Trophoblast cell (in vitro differentiated cells and primary cell): ENCODE measurements around the gene OTOF.

Experiments used
- DNase-seq, 2 donors: peaks; one replicate each; pipeline ENCODE4 v3.0.0-alpha.2; 2016
- H2AFZ ChIP-seq: 2 replicates; pipeline ENCODE4 v1.6.1; 2013; ENCODE audit warnings: low read length, moderate library complexity, mild to moderate bottlenecking; ENCODE audit not compliant: insufficient read depth, poor library complexity
- H2AK5ac ChIP-seq: 2 replicates; pipeline ENCODE4 v1.6.1; 2013; ENCODE audit warnings: mild to moderate bottlenecking, low read length
- H2BK120ac ChIP-seq: 2 replicates; pipeline ENCODE4 v1.6.1; 2013; ENCODE audit warnings: low read length, mild to moderate bottlenecking, moderate library complexity; ENCODE audit not compliant: insufficient read depth, poor library complexity
- H2BK12ac ChIP-seq: 2 replicates; pipeline ENCODE4 v1.6.1; 2013; ENCODE audit warnings: mild to moderate bottlenecking, low read length, moderate library complexity
- H2BK5ac ChIP-seq: 2 replicates; pipeline ENCODE4 v1.6.1; 2013; ENCODE audit warnings: low read length, low read depth, moderate library complexity, mild to moderate bottlenecking; ENCODE audit not compliant: poor library complexity
- H3K14ac ChIP-seq: 2 replicates; pipeline ENCODE4 v1.6.1; 2013; ENCODE audit warnings: mild to moderate bottlenecking, low read length
- H3K18ac ChIP-seq: 2 replicates; pipeline ENCODE4 v1.6.1; 2013; ENCODE audit warnings: mild to moderate bottlenecking, low read length
- H3K23ac ChIP-seq: 2 replicates; pipeline ENCODE4 v1.6.1; 2013; ENCODE audit warnings: low read length
- H3K27ac ChIP-seq: 2 replicates; pipeline ENCODE4 v1.5.1; 2013; ENCODE audit warnings: low read depth, mild to moderate bottlenecking, inconsistent platforms, low read length, moderate library complexity
- H3K27me3 ChIP-seq: 2 replicates; pipeline ENCODE4 v1.6.1; 2013; ENCODE audit warnings: inconsistent platforms, mild to moderate bottlenecking, low read length, moderate library complexity; ENCODE audit not compliant: insufficient read depth
- H3K36me3 ChIP-seq, 2 experiments: 1 replicate in 1 of 2; 2 replicates in 1 of 2; pipeline ENCODE4 v1.6.1; 2013; ENCODE audit warnings: low read length in 2 of 2, mild to moderate bottlenecking in 2 of 2, moderate library complexity in 1 of 2; ENCODE audit not compliant: insufficient read depth in 2 of 2, control insufficient read depth in 1 of 2
- H3K4ac ChIP-seq: 2 replicates; pipeline ENCODE4 v1.6.1; 2013; ENCODE audit warnings: low read depth, mild to moderate bottlenecking, low read length, moderate library complexity
- H3K4me1 ChIP-seq, 2 experiments: 1 replicate in 1 of 2; 2 replicates in 1 of 2; pipeline ENCODE4 v1.6.1; 2013; ENCODE audit warnings: low read length in 2 of 2, mild to moderate bottlenecking in 2 of 2, moderate library complexity in 1 of 2; ENCODE audit not compliant: insufficient read depth in 2 of 2, control insufficient read depth in 1 of 2
- H3K4me2 ChIP-seq: 2 replicates; pipeline ENCODE4 v1.6.1; 2013; ENCODE audit warnings: inconsistent platforms, mild to moderate bottlenecking, low read length, moderate library complexity
- H3K4me3 ChIP-seq: 2 replicates; pipeline ENCODE4 v1.5.1; 2013; ENCODE audit warnings: mild to moderate bottlenecking, low read depth, low read length, inconsistent platforms
- H3K79me1 ChIP-seq: one replicate; pipeline ENCODE4 v1.6.1; 2013; ENCODE audit warnings: low read length
- H3K79me2 ChIP-seq: 2 replicates; pipeline ENCODE4 v1.6.1; 2013; ENCODE audit warnings: low read length, mild to moderate bottlenecking; ENCODE audit not compliant: control insufficient read depth, insufficient read depth, poor library complexity
- H3K9ac ChIP-seq: 2 replicates; pipeline ENCODE4 v1.6.1; 2013; ENCODE audit warnings: mild to moderate bottlenecking, low read length
- H3K9me3 ChIP-seq: 2 replicates; pipeline ENCODE4 v1.6.1; 2013; ENCODE audit warnings: low read depth, mild to moderate bottlenecking, control low read depth, inconsistent platforms, low read length; ENCODE audit not compliant: insufficient read depth
- H4K12ac ChIP-seq: 2 replicates; pipeline ENCODE4 v1.6.1; 2013; ENCODE audit warnings: low read depth, mild to moderate bottlenecking, low read length, moderate library complexity
- H4K8ac ChIP-seq: 2 replicates; pipeline ENCODE4 v1.6.1; 2013; ENCODE audit warnings: low read depth, mild to moderate bottlenecking, low read length, moderate library complexity
- H4K91ac ChIP-seq: one replicate; pipeline ENCODE4 v1.6.1; 2013; ENCODE audit warnings: low read depth, mild to moderate bottlenecking, low read length, moderate library complexity
- WGBS: extraction: QIAGEN DNeasy Blood & Tissue Kit; methylation state at CpG from one replicate; pipeline ENCODE4 v1.1.7; 2013; ENCODE audit warnings: missing lambda C conversion rate; ENCODE audit not compliant: insufficient read length, insufficient coverage; ENCODE audit errors: extremely low coverage; 5-methylcytosine and 5-hydroxymethylcytosine counted together

Gene OTOF

GRCh38 chr2:26482211-26483026 lies 4.5 kb upstream of the OTOF start:
- H3K79me1 ChIP-seq, result no peaks in the 10 kb centered on the region
- H3K79me2 ChIP-seq, result no peaks in the 10 kb centered on the region
- no peaks in the 10 kb centered on the region for H3K36me3 ChIP-seq
- H3K27ac ChIP-seq, result no peak overlapping the region
- WGBS, result no CpG with 5 or more reads among the region's 30 CpGs
- H3K4me2 ChIP-seq, result no peak overlapping the region
- H3K18ac ChIP-seq, result no peak overlapping the region
- no peak overlapping the region for H4K91ac ChIP-seq
- H2BK12ac ChIP-seq, result no peak overlapping the region
- H3K9ac ChIP-seq, result no peak overlapping the region
- no peak overlapping the region for H3K23ac ChIP-seq
- no peak overlapping the region for H3K4ac ChIP-seq
- peaks cover 7% of the 10 kb centered on the region for H3K9me3 ChIP-seq
- H4K12ac ChIP-seq, result no peak overlapping the region
- no peaks in the 10 kb centered on the region for H3K4me1 ChIP-seq
- no peak overlapping the region for H3K14ac ChIP-seq
- no peaks in the 10 kb centered on the region for H3K27me3 ChIP-seq
- no peak overlapping the region for H2AK5ac ChIP-seq
- peak overlapping the region; percentile 62 for H3K4me3 ChIP-seq
- no peak overlapping the region for H2BK120ac ChIP-seq
- DNase-seq, result no peak
- no peak overlapping the region for H2AFZ ChIP-seq
- H2BK5ac ChIP-seq, result no peak overlapping the region
- H4K8ac ChIP-seq, result no peak overlapping the region

- Histone ChIP-seq H2BK120ac (no peak overlapping the region), H3K9me3 (peaks cover 7% of the 10 kb centered on the region), H4K12ac (no peak overlapping the region), H4K91ac (no peak overlapping the region), H2BK5ac (no peak overlapping the region), H3K4me1 (no peaks in the 10 kb centered on the region), H2BK12ac (no peak overlapping the region), H3K4me3 (no peak overlapping the region), H3K18ac (no peak overlapping the region), H3K79me2 (no peaks in the 10 kb centered on the region), H3K36me3 (no peaks in the 10 kb centered on the region), H4K8ac (no peak overlapping the region), H2AFZ (no peak overlapping the region), H3K79me1 (no peaks in the 10 kb centered on the region), H3K4ac (no peak overlapping the region), H3K14ac (no peak overlapping the region), H2AK5ac (no peak overlapping the region), H3K4me2 (no peak overlapping the region), H3K27me3 (no peaks in the 10 kb centered on the region), H3K27ac (no peak overlapping the region), H3K9ac (no peak overlapping the region), H3K23ac (no peak overlapping the region)
- no peak for DNase-seq
- no CpG with 5 or more reads among the region's 3 CpGs for WGBS
These were observed 3.8 kb upstream of the OTOF start for GRCh38 chr2:26481706-26482105.

GRCh38 chr2:26480566-26481423 lies 2.9 kb upstream of the OTOF start:
- no CpG with 5 or more reads among the region's 18 CpGs for WGBS
- Histone ChIP-seq H3K4me2 (no peak overlapping the region), H4K91ac (no peak overlapping the region)

GRCh38 chr2:26479789-26480565 lies 2.1 kb upstream of the OTOF start:
- H2AFZ ChIP-seq, result no peak overlapping the region
- H2BK5ac ChIP-seq, result no peak overlapping the region
- H3K4ac ChIP-seq, result no peak overlapping the region
- no CpG with 5 or more reads among the region's 21 CpGs for WGBS
- no peaks in the 10 kb centered on the region for H3K79me2 ChIP-seq
- no peak overlapping the region for H3K18ac ChIP-seq
- no peaks in the 10 kb centered on the region for H3K27me3 ChIP-seq
- H2AK5ac ChIP-seq, result no peak overlapping the region
- no peak overlapping the region for H3K9ac ChIP-seq
- H3K4me1 ChIP-seq, result no peaks in the 10 kb centered on the region
- H2BK12ac ChIP-seq, result no peak overlapping the region
- H4K12ac ChIP-seq, result no peak overlapping the region
- H3K14ac ChIP-seq, result no peak overlapping the region
- no peak overlapping the region for H3K23ac ChIP-seq
- H2BK120ac ChIP-seq, result no peak overlapping the region
- H4K91ac ChIP-seq, result no peak overlapping the region
- H3K36me3 ChIP-seq, result no peaks in the 10 kb centered on the region
- H3K79me1 ChIP-seq, result no peaks in the 10 kb centered on the region
- DNase-seq, result no peak
- H3K4me3 ChIP-seq, result no peak overlapping the region
- H3K27ac ChIP-seq, result no peak overlapping the region
- no peak overlapping the region for H4K8ac ChIP-seq
- peaks cover 7% of the 10 kb centered on the region for H3K9me3 ChIP-seq
- H3K4me2 ChIP-seq, result no peak overlapping the region

More at GRCh38 chr2:26480566-26481423, 2.9 kb upstream of the OTOF start:
- H3K4me3 ChIP-seq, result no peak overlapping the region
- peaks cover 7% of the 10 kb centered on the region for H3K9me3 ChIP-seq
- no peak overlapping the region for H2AK5ac ChIP-seq
- H3K23ac ChIP-seq, result no peak overlapping the region
- H2BK120ac ChIP-seq, result no peak overlapping the region
- no peaks in the 10 kb centered on the region for H3K79me2 ChIP-seq
- no peaks in the 10 kb centered on the region for H3K27me3 ChIP-seq
- H3K4me1 ChIP-seq, result no peaks in the 10 kb centered on the region
- H3K36me3 ChIP-seq, result no peaks in the 10 kb centered on the region
- H3K9ac ChIP-seq, result no peak overlapping the region
- no peak overlapping the region for H2AFZ ChIP-seq
- H3K79me1 ChIP-seq, result no peaks in the 10 kb centered on the region
- H3K14ac ChIP-seq, result no peak overlapping the region
- no peak for DNase-seq
- H2BK5ac ChIP-seq, result no peak overlapping the region
- H4K8ac ChIP-seq, result no peak overlapping the region
- H4K12ac ChIP-seq, result no peak overlapping the region
- H3K27ac ChIP-seq, result no peak overlapping the region
- no peak overlapping the region for H2BK12ac ChIP-seq
- no peak overlapping the region for H3K4ac ChIP-seq
- H3K18ac ChIP-seq, result no peak overlapping the region
